HG03354 (cell line): ENCODE results near the gene EVI2A.
A peak's percentile ranks its signal among the peaks of the same experiment; 100 is the strongest.
"Not testable (repeated sequence)": the region's sequence is repeated elsewhere in the genome, so short reads cannot be mapped to it uniquely, and the experiment has no call there.

Source experiments
- ATAC-seq: cut with Tn5 transposase; IDR thresholded peaks from one replicate; pipeline ENCODE4 v1.9.1; 2021; ENCODE audit warnings: mild to moderate bottlenecking; ENCODE audit not compliant: unreplicated experiment, poor library complexity, severe bottlenecking

The EVI2A gene, protein sequence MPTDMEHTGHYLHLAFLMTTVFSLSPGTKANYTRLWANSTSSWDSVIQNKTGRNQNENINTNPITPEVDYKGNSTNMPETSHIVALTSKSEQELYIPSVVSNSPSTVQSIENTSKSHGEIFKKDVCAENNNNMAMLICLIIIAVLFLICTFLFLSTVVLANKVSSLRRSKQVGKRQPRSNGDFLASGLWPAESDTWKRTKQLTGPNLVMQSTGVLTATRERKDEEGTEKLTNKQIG

DNA sequence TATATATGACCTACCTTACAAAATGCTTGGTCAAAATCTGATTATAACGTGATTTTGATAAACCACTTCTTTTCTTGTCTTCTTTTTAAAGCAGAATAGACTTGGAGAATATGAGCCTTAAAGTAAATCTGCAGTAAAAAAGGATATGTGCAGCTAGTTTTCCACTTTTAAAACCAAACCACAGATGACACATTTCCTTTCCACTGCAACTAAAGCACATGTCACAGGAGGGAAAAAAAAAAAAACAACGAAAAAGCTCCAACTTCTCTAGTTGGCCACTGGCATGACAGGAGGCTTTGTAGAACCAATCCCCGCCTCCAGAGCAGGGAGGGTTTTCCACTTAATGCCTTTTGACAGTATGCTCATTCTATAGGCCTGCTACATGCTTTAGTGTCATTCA, at the start of gene EVI2A:
EVI2A (minus strand) TSS at position 142 of the 400 bp plus-strand sequence. CDS start 2,609 bp downstream, outside the sequence.
- ATAC-seq: peak; percentile 37

DNA sequence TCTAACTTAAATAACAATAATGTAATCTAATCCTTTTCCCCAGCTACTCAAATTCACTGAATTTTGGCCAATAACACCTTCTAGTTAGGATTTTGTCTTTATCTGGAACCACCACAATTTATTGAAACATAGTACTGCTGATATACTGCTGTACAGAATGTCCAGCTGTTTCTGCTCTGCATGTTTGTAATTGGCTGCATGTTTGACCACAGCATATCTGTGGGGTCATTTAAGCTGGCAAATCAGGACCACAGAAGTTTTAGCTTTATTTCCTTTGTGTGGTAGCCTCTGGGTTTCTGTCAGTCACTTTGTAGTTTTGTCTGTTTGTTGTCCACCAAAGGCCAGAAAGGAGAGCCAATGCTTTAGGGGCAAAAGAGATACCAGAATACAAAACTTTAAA, 47.8 kb upstream of the EVI2A start:
- ATAC-seq: no peak

DNA sequence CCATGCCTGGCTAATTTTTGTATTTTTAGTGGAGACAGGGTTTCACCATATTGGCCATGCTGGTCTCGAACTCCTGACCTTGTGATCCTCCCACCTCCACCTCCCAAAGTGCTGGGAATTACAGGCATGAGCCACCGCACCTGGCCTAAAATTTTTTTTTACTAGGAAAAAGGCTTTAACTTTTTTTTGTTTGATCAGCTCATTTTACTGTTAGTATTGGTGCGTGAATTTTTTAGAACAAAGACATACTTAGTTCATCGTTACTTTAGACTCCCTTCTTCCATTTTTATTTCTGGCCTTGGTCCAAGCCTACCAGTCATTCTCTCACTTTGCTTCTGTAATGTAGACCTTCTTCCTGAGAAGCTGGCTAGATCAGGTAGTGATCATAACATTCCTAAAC, 44.7 kb upstream of the EVI2A start:
- no peak for ATAC-seq

DNA sequence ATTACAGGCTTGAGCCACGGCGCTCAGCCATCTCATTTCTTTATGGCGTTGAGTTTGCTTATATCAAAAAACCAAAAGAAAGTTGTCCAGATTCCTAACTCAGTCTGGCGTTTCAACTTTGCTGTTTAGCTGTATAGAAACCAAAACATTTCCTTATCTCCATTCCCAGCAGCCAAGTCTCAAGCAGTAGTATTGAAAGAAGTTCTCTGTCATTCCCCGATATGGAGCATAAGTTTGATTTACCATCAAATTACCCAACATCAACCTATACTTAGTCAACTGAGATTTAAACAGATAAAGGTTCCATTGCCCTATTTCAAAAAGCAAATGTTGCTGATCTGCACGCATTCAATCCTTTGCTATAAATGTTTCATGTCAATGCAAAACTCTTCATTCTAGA, 42.6 kb upstream of the EVI2A start:
- no peak for ATAC-seq

DNA sequence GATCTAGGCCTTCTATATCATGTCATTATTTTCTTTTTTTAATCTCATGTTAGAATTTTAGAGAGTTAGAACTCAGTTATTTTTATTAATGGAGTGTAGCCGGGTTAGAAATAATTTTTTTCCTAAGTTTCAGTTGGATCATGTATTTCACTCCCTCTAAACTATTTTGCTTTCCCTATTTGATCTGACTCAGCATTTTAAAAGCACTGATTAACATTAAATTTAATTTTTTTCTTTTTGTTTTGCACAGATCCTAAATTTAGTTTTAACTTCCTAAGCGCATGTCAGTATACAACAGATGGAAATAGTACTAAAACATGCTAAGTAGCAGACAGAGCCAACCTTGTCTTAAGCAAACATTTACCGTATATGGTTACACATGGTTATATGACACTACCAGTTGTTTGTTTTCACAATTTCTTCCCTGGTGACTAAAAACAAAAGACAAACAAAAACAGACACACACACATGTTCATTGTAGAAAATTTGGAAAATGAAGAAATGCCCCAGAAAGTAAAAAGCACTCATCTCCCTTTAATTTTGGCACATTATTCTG, 36.5 kb upstream of the EVI2A start:
- no peak for ATAC-seq

DNA sequence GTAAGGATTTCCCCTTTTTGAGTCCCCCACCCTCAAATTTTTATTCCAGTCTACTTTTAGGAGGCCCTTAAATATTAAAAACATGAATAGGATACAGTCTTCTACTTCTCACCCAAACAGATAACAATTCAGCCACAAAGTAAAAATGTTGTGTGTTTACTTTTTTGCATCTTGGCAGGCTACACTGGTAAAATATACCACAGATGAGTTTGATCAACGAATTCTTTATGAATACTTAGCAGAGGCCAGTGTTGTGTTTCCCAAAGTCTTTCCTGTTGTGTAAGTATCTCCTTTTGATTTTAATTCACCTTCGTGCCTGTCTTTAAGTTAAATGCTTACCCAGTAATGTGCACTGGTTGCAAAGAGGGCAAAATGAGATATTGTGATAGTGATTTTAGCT, 35.7 kb upstream of the EVI2A start:
- no peak for ATAC-seq

DNA sequence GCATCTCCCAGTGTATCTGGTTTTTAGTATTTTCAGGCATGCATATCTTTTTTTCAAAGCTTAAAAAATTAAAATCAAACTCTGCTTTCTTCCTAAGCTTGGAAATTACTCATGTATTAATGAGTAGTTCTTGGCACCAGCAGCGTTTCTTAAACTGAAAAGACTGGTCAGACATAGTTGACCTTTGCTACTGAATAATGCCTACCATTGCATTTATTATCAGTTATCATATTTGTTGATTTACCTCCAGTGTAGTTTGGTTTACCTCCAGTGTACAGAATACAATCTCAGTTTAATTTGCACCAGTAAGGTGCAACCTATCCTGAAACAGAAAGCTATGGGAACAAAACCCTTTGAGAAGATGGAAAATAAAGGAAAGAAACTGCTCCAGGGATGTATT, 34.5 kb upstream of the EVI2A start:
- no peak for ATAC-seq

DNA sequence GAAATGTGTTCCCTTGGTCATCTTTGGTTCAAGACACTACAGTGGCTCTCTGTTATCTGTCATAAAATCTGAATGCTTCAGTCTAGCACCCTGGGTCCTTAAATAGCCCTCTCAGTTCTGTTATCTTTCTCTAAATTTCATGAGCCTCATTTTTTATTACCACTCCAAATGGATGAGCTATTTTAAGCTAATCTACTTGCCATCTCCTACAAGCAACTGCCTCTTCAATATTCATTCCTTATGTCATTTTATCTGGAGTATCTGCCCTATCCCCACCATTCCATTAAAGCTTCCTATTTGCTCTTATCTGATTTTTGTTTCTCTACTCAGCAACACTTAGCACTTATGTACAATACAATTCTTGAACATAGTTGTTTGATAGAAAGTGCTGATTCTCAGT, 28.0 kb upstream of the EVI2A start:
- ATAC-seq: no peak

DNA sequence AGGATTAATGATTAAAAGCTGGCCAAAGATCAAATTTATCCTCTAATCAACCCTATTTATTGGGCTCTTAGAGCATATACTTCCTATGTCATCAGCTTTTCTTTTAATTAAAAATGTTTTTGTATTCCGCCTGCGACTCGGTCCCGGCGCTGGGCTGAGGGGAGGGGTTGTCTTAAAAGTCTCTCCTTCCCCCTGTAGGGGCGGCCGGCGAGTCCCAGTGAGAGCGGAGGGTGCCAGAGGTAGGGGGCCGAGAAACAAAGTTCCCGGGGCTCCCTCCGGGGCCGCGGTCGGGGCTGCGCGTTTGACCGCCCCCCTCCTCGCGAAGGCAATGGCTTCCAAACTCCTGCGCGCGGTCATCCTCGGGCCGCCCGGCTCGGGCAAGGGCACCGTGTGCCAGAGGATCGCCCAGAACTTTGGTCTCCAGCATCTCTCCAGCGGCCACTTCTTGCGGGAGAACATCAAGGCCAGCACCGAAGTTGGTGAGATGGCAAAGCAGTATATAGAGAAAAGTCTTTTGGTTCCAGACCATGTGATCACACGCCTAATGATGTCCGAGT, 23.8 kb upstream of the EVI2A start:
- not testable (repeated sequence) for ATAC-seq

DNA sequence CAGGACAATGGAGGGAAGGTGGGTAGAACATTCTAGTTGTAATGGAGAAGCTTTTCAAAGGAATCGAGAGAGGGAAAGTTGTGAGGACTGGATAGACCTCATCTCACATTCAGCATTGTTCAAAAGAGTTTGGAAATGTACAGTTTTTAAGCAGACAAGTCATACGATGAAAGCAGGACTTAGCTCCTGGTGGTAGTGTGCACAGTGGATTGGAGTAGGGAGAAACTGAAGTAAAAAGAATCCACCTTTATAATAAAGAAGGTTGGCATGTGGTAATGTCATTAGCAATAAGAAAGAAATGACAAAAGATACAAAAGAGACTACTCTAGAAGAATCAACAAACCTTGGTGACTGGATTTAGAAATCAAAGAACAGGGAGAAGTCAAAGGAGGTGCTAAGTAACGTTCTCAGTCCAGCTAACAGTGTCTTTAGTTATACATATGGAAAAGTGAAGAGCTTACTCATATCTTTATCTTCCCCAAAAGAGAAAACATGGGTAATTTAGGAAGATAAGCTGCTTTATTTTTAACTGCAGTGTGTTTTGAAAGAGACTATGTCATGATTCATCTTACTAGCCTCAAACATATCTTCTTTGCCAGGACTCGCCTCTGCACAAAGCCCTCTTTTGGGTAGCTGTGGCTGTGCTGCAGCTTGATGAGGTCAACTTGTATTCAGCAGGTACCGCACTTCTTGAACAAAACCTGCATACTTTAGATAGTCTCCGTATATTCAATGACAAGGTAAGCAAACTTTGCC, 18.7 kb upstream of the EVI2A start:
- no peak for ATAC-seq

DNA sequence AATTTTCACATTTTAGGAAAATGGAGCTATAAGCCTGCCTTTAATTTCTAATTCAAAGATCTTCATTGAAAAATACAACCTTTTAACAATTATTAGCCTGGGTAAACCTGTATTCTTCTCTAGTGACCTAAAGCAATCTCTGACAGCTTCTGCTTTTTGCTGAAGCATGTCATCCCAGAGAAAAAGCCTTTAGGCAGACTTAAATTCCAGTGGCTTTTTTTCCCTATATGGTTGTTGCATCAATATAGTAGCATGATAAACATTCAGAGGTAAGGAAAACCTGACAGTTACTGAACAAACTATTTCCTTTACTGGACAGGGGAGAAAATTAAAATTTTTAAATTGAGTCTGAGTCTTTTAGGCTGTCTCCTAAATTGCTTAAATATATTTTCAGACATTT, 7.8 kb upstream of the EVI2A start:
- ATAC-seq: no peak

DNA sequence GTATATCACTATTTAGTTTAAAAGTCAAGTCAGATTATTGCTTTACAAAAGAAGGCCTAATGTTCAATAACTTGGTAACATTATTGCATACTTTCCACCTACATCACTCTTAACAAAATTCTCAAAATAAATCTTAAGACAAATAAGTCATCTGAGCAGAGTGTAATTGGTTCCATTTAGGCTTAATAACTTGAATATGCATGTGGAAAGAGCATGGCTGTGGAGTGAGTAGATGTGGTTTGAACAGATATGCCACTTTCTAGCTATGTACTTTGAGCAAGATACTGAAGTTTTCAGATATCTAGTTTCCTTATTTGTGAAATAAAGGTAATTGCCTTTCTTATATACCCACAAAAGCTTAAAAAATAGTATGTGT, 6.7 kb upstream of the EVI2A start:
- no peak for ATAC-seq

DNA sequence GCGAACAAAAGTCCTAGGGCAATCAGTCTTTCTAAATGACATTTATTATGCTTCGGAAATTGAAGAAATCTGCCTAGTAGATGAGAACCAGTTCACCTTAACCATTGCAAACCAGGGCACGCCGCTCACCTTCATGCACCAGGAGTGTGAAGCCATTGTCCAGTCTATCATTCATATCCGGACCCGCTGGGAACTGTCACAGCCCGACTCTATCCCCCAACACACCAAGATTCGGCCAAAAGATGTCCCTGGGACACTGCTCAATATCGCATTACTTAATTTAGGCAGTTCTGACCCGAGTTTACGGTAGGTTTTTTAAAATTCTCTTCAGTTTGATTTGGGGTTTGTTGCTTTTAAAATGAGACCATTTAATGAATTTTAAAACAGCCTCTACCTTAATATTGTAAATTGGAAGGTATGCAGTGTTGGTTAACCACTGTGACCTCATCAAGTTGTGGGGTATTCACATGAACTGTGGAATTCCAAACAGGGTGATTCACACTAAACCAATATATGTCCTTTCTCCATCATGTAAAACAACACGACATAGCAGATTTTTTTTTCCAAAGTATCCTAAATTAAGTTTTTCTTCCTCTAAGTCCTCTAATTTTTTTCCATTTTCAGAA, 6.2 kb upstream of the EVI2A start:
- ATAC-seq: no peak

DNA sequence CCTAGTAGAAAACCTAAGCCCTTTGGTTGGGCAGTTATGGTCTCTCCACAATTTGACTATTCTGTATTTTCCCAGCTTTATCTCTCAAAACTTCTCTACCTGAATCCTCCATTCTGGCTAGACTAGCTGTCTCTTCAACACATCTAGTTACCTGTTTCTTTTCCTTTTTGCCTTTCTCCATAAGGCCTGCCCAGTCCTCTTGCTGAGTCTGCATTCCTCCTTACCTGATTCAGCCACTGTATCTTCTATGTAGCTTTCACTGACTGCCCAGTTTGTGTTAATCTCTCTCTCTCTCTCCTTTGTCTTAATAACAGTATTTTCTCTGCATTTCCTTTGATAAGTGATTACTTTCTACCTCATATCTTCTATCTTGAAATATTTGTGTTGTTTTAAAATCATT, 2.1 kb upstream of the EVI2A start:
- ATAC-seq: no peak

DNA sequence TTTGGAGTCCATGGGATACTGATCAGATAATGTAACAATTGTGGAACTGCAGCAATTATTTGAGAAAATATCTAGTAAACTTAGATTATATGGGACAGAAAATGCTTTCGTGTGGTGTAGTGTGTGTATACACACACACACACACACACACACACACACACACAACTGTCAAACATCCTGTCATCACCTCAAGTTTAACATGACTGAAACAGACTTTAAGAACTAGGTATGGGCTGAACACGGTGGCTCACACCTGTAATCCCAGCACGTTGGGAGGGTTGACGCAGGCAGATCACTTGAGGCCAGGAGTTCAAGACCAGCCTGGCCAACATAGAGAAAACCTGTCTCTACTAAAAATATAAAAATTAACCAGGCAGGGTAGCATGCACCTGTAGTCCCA, 544 bp upstream of the EVI2A start:
- no peak for ATAC-seq

DNA sequence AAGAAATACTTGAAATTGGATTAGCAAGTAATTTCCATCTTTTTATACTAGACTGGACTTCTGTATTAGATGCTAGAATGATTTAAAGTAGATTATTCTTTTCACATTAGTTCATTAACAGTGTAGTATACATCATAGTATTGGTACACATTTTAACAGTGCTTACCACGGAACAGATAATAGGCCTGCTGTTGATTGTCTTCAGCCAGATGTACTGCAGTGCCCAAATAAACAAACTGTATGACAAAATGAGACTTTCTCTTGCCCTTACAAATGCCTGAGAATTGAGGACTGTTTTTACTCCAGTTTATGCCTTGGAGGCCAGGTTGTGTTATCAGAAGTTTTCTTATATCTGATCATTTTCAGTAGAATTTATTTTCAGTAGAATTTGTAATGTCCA, 631 bp downstream of the EVI2A start:
- ATAC-seq: no peak

DNA sequence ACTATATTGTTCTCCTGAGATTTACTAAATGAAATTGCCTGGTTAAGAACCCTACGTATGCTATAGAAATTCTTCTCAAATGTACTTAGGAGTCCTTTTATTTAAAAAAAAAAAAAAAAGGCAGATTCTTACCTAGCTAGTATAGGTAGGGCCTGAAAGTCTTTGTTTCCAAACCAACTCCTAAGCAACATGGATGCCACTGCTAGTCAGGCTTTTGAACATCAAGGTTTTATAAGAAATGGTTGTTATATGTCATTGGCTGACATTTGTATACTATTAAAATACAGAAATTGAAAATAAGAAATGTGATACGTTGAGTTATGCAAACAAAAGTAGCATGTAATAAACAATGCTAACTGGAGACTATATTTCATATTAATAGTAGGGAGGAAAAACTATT, 1.2 kb downstream of the EVI2A start:
- no peak for ATAC-seq

DNA sequence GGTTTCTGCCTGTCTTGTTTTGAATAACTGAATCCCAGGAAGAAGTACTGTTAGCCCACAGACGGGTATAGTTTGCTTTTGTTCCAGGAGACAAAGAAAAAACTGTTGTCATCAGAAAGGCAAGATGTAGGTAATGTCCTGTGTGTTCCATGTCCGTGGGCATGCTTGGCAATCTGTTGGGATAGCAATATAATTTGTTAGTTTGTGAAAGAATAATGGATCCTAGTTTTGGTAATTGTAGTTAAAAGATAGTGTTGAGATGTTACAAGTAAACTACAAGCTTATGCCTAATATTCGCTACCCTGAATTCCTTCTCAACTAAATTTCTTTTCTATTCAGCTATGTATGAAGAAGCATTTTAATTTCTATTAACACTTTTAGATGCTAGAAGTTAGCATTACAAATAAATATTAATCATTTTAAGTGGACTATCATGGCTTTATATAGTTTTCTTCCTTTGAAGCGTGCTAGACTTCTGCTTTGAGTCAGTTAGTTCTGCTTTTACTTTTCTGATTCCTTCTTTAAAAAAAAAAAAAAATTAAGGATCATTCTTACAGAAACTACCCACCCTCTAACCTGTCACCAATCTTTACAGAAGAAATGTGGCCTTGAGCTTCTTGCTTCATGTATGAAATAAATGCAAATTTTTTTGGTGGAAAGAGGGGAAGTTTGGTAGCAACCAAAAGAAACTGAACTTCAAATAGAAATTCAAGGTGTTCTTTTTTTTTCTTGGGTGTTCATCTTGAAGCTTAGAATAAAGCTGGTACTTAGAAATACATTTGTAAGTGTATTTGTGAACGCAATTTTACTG, 2.4 kb downstream of the EVI2A start:
- ATAC-seq: peak; percentile 1

DNA sequence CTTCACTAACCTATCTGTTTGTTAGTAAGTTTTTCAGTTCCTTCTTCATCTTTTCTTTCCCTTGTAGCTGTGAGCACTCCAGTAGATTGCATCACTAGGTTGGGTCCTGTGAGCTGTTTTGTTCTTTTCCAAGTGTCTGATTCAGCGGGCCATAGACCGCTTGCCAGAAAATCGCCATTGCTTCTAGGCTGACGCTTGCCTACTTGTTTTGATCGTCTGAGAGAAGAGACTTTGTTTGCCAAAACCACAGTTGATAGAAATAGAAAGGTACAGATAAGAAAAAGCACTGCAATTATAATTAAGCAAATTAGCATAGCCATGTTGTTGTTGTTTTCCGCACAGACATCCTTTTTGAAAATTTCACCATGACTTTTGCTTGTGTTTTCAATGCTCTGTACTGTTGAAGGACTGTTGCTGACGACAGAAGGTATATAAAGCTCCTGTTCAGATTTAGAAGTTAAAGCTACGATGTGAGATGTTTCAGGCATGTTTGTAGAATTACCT, 3.1 kb downstream of the EVI2A start:
- peak; percentile 41 for ATAC-seq

DNA sequence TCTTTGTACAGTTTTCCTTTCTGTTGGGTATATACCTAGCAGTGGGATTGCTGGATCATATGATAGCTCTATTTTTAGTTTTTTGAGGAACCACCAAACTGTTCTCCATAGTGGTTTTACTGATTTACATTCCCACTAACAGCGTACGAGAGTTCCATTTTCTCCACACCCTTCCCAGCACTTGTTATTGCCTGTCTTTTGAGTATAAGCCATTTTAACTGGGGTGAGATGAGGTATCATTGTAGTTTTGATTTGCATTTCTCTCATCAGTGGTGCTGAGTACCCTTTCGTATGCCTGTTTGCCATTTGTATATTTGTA, 6.7 kb downstream of the EVI2A start:
- no peak for ATAC-seq
